ENCODE measurements around the gene GPT2. TPM values are rescaled to one million over a fixed set of nuclear protein-coding genes. Genes with fewer than 3 reads are reported as not detected.

GPT2 gene
- total and polyA plus RNA-seq, 2 experiments from 2014 or later, result 41.0 to 51.3 TPM

DNA sequence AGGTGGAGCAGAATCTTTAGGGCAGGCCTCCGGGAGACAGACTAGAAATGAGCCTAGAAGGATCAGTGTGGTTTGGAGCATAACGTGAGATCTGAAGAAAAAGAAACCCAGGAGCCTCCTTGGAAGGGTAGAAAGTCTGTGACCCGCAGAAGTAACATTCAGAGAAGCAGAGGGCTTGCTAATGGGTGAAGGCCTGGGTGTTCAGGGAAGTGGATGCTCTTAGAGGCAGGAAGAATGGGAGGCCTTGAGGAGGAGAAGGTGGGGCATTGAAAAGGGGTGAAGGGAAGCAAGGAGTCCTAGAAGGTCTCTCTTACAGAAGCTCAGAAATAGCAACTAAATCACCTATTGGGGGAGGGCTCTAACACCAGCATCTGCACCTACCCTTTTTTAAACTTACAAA lies 20.3 kb downstream of the GPT2 start:
- no peaks in the 10 kb centered on the region for H3K27me3 ChIP-seq
- H3K27ac ChIP-seq, result no peak overlapping the region
- no peaks in the 10 kb centered on the region for H3K36me3 ChIP-seq (replicated peaks; ENCODE audit: insufficient read depth, low read depth)
- no peak overlapping the region for H2AFZ ChIP-seq
- H3K4me3 ChIP-seq, result no peak overlapping the region
- H3K9me2 ChIP-seq (replicated peaks; ENCODE audit: insufficient read depth), result no peaks in the 10 kb centered on the region
- H3K4me2 ChIP-seq, result no peak overlapping the region
- H3K79me2 ChIP-seq, result peaks cover 3% of the 10 kb centered on the region
- H3K9me3 ChIP-seq (ENCODE audit: low read depth), result no peaks in the 10 kb centered on the region
- no peak for TF ChIP-seq EZH2 (IDR thresholded peaks at IDR 0.05; ENCODE audit: borderline replicate concordance)
- peaks cover 4% of the 10 kb centered on the region for H4K20me1 ChIP-seq (ENCODE audit: insufficient read depth, poor library complexity, severe bottlenecking)
- DNase-seq (ENCODE audit: low spot score), result no peak
- WGBS (ENCODE audit: low lambda C conversion rate, missing lambda C conversion rate), result 93% methylated on average over 3 of the region's 3 CpGs
- H3K4me1 ChIP-seq (ENCODE audit: insufficient read depth), result no peaks in the 10 kb centered on the region

DNA sequence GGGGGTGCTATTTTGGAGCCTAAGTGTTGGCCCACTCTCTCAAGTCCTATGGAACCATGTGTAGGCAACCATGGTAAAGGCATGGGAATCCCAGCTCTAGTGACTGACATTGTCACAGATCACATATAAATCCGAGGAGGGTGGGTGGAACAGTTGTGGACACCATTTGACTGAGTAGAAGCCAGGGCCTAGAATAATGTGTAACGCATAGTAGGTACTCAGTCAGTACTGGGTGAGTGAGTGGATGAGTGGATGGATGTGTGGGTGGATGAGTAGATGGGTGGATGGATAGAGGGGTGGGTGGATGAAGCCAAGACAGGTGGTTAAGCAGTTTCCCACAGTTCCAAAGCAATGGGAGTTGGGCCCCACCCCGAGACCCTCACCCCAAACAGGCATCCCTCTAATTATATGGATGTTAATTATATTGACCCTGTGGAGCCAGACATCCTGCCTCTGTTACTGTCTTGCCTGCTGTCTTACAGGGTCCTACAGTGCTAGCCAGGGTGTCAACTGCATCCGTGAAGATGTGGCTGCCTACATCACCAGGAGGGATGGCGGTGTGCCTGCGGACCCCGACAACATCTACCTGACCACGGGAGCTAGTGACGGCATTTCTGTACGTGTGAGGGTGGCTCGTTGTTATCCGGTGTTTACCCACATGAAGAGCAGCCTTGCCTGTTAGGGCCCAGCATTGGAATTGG lies 22.3 kb downstream of the GPT2 start:
- Histone ChIP-seq H3K36me3 (replicated peaks; ENCODE audit: insufficient read depth, low read depth) (no peaks in the 10 kb centered on the region), H4K20me1 (ENCODE audit: insufficient read depth, poor library complexity, severe bottlenecking) (peaks cover 4% of the 10 kb centered on the region), H3K9me2 (replicated peaks; ENCODE audit: insufficient read depth) (no peaks in the 10 kb centered on the region), H2AFZ (no peak overlapping the region), H3K4me2 (no peak overlapping the region), H3K79me2 (no peaks in the 10 kb centered on the region), H3K4me3 (no peak overlapping the region), H3K27ac (no peak overlapping the region), H3K4me1 (ENCODE audit: insufficient read depth) (no peaks in the 10 kb centered on the region), H3K9me3 (ENCODE audit: low read depth) (no peaks in the 10 kb centered on the region), H3K27me3 (no peaks in the 10 kb centered on the region)
- WGBS (ENCODE audit: low lambda C conversion rate, missing lambda C conversion rate), result 100% methylated on average over 10 of the region's 12 CpGs
- no peak for DNase-seq (ENCODE audit: low spot score)
- TF ChIP-seq EZH2 (IDR thresholded peaks at IDR 0.05; ENCODE audit: borderline replicate concordance) (no peak), EZH2phosphoT487 (IDR thresholded peaks at IDR 0.05; ENCODE audit: low read depth, severe bottlenecking, unreplicated experiment) (no peak)
- TF ChIP-seq, protein P1, sequence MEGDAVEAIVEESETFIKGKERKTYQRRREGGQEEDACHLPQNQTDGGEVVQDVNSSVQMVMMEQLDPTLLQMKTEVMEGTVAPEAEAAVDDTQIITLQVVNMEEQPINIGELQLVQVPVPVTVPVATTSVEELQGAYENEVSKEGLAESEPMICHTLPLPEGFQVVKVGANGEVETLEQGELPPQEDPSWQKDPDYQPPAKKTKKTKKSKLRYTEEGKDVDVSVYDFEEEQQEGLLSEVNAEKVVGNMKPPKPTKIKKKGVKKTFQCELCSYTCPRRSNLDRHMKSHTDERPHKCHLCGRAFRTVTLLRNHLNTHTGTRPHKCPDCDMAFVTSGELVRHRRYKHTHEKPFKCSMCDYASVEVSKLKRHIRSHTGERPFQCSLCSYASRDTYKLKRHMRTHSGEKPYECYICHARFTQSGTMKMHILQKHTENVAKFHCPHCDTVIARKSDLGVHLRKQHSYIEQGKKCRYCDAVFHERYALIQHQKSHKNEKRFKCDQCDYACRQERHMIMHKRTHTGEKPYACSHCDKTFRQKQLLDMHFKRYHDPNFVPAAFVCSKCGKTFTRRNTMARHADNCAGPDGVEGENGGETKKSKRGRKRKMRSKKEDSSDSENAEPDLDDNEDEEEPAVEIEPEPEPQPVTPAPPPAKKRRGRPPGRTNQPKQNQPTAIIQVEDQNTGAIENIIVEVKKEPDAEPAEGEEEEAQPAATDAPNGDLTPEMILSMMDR (IDR thresholded peaks at IDR 0.05; ENCODE audit: poor library complexity), result no peak

DNA sequence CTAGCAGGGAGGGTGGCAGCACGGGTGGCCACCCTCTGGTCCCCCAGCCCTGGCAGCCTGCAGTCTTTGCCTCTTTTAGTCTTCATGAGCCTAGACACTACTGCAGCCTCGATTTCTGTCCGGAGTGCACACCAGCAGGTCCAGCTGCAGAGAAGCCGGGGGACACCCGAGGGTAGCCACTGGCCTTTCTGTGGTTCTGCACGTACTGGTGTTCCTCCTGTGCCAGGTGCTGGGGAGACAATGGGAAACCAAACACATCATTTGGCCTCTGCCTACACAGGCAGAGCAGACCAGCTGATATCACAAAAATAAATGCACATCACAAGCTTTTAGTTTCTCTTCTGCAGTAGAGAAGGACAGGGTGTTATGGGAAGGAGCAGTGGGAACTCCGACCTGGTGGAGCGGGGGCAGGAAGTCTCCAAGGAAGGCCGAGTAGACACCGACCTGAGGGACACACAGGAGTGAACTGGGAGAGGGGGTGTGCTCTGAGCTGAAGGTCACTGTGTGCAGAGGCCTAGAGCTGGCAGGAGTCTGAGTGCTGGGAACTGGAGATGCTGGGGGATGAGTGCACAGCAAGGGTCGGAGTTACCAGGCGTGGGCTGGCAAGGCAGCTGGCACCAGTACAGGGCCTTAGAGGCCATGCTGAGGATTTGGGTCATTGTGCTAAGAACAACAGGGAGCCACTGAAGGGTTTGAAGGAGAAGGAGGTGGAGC lies 23.1 kb downstream of the GPT2 start:
- 93% methylated on average over 11 of the region's 12 CpGs for WGBS (ENCODE audit: low lambda C conversion rate, missing lambda C conversion rate)
- Histone ChIP-seq H3K36me3 (replicated peaks; ENCODE audit: insufficient read depth, low read depth) (no peaks in the 10 kb centered on the region), H3K9me3 (ENCODE audit: low read depth) (no peaks in the 10 kb centered on the region), H3K79me2 (no peaks in the 10 kb centered on the region), H4K20me1 (ENCODE audit: insufficient read depth, poor library complexity, severe bottlenecking) (peaks cover 4% of the 10 kb centered on the region), H3K27ac (no peak overlapping the region), H3K4me1 (ENCODE audit: insufficient read depth) (no peaks in the 10 kb centered on the region), H3K9me2 (replicated peaks; ENCODE audit: insufficient read depth) (no peaks in the 10 kb centered on the region), H2AFZ (no peak overlapping the region), H3K27me3 (no peaks in the 10 kb centered on the region), H3K4me2 (no peak overlapping the region), H3K4me3 (no peak overlapping the region)
- no peak for DNase-seq (ENCODE audit: low spot score)
- TF ChIP-seq, protein P1 (IDR thresholded peaks at IDR 0.05; ENCODE audit: poor library complexity), result no peak
- TF ChIP-seq EZH2phosphoT487 (IDR thresholded peaks at IDR 0.05; ENCODE audit: low read depth, severe bottlenecking, unreplicated experiment) (no peak), EZH2 (IDR thresholded peaks at IDR 0.05; ENCODE audit: borderline replicate concordance) (no peak)

Data from hepatocyte (in vitro differentiated cells).